HCT116 (cell line): Measurements from ENCODE around the gene FBXW2. TPM values are rescaled to one million over a fixed set of nuclear protein-coding genes. Genes with fewer than 3 reads are reported as not detected.

Experiments
- ATAC-seq: fragments of 200-7000 bp; cut with Tn5 transposase; 2 replicates; pipeline ENCODE4 v1.9.1; 2020; ENCODE audit warnings: mild to moderate bottlenecking, moderate library complexity
- BruUV-seq: library from RNA; stranded (reverse); fragments of 400-500 nt; replicated peaks from 2 replicates; lab custom pipeline; 2021; lab: Mats Ljungman, UMichigan
- CTCF ChIA-PET: fragments of 300-600 bp; sonication (Branson Sonifier 250); formaldehyde crosslinking; loops from one replicate; lab custom pipeline; 2021; ENCODE audit warnings: antibody characterized with exemption; lab: Charles Lee
- POLR2A ChIA-PET: fragments of 300-600, 350-600 bp; sonication (Branson Sonifier 250); formaldehyde crosslinking; loops from one replicate; lab custom pipeline; 2021; ENCODE audit warnings: antibody characterized with exemption; lab: Charles Lee
- RAD21 ChIA-PET, 2 experiments: fragments of 300-600 bp; sonication (Branson Sonifier 250); formaldehyde crosslinking; loops; one replicate each; lab custom pipeline; 2023; ENCODE audit warnings: low total read pairs in 2 of 2; ENCODE audit not compliant: uncharacterized antibody in 2 of 2, unreplicated experiment in 2 of 2, low non-redundant PET in 1 of 2; lab: Charles Lee
- DNase-seq: peaks from one replicate; pipeline ENCODE4 v3.0.0-alpha.2; 2010; ENCODE audit warnings: low read depth, low spot score
- H2AFZ ChIP-seq: fragments of 200-600 bp; shearing (Covaris generic), sonication (generic); 2 replicates; pipeline ENCODE4 v1.6.1; 2017; ENCODE audit warnings: low read depth, mixed run types, mixed read lengths, antibody characterized with exemption, low read length; ENCODE audit not compliant: poor library complexity, severe bottlenecking
- H3K27ac ChIP-seq: 2 replicates; pipeline ENCODE4 v1.5.1; 2012; ENCODE audit warnings: low read depth, low read length
- H3K27me3 ChIP-seq: fragments of 200-600 bp; sonication (generic); 2 replicates; pipeline ENCODE4 v1.6.1; 2016; ENCODE audit warnings: mixed run types, low read length, mixed read lengths; ENCODE audit not compliant: insufficient read depth
- H3K36me3 ChIP-seq, 2 experiments: fragments of 200-500 bp in 1 of 2; fragments of 200-600 bp in 1 of 2; sonication (Bioruptor generic) in 1 of 2; sonication (generic) in 1 of 2; 2 replicates each; pipeline versions ENCODE4 v1.5.1 to v1.6.1; 2014 to 2016; ENCODE audit warnings: low read length in 2 of 2, inconsistent platforms in 1 of 2, mixed read lengths in 1 of 2, mixed run types in 1 of 2; ENCODE audit not compliant: insufficient read depth in 2 of 2, control insufficient read depth in 1 of 2
- H3K4me1 ChIP-seq, 2 experiments: fragments of 200-600 bp in 1 of 2; sonication (generic) in 1 of 2; 2 replicates each; pipeline versions ENCODE4 v1.5.1 to v1.6.1; 2012 to 2017; ENCODE audit warnings: low read length in 2 of 2, inconsistent platforms in 1 of 2, mild to moderate bottlenecking in 1 of 2, mixed read lengths in 1 of 2, mixed run types in 1 of 2, moderate library complexity in 1 of 2; ENCODE audit not compliant: insufficient read depth in 2 of 2, control insufficient read depth in 1 of 2
- H3K4me2 ChIP-seq: fragments of 200-600 bp; sonication (generic); 2 replicates; pipeline ENCODE4 v1.6.1; 2017; ENCODE audit warnings: mixed run types, low read length, mixed read lengths
- H3K4me3 ChIP-seq, 2 experiments: fragments of 200-600 bp in 1 of 2; sonication (generic) in 1 of 2; replicated peaks in 1 of 2; 2 replicates each; pipeline ENCODE4 v1.5.1; 2011 to 2016; ENCODE audit warnings: low read length in 2 of 2, control low read depth in 1 of 2, low read depth in 1 of 2, mild to moderate bottlenecking in 1 of 2, mixed read lengths in 1 of 2, mixed run types in 1 of 2
- H3K79me2 ChIP-seq: fragments of 200-600 bp; sonication (generic); 2 replicates; pipeline ENCODE4 v1.6.1; 2017; ENCODE audit warnings: mild to moderate bottlenecking, mixed run types, low read length, moderate library complexity, mixed read lengths; ENCODE audit not compliant: insufficient read depth
- H3K9ac ChIP-seq: fragments of 200-600 bp; sonication (generic); 2 replicates; pipeline ENCODE4 v1.6.1; 2016; ENCODE audit warnings: low read length, mixed read lengths
- H3K9me2 ChIP-seq: fragments of 200-600 bp; sonication (generic), shearing (Covaris generic); 2 replicates; pipeline ENCODE4 v1.6.1; 2017; ENCODE audit warnings: mixed run types, mild to moderate bottlenecking, moderate library complexity; ENCODE audit not compliant: insufficient read depth
- H3K9me3 ChIP-seq, 2 experiments: fragments of 200-500 bp in 1 of 2; fragments of 200-600 bp in 1 of 2; sonication (Bioruptor generic) in 1 of 2; sonication (generic) in 1 of 2; 2 replicates each; pipeline ENCODE4 v1.6.1; 2014 to 2017; ENCODE audit warnings: low read length in 2 of 2, mixed read lengths in 2 of 2, inconsistent platforms in 1 of 2, low read depth in 1 of 2, mild to moderate bottlenecking in 1 of 2, mixed run types in 1 of 2, moderate library complexity in 1 of 2; ENCODE audit not compliant: control insufficient read depth in 1 of 2, insufficient read depth in 1 of 2
- H4K20me1 ChIP-seq: fragments of 200-600 bp; sonication (generic), shearing (Covaris generic); 2 replicates; pipeline ENCODE4 v1.6.1; 2017; ENCODE audit warnings: mixed run types, mild to moderate bottlenecking, moderate library complexity; ENCODE audit not compliant: insufficient read depth
- EGR1 ChIP-seq: IDR thresholded peaks from 2 replicates; pipeline ENCODE4 v1.6.1; 2012; ENCODE audit warnings: low read depth
- ELF1 ChIP-seq: IDR thresholded peaks from 2 replicates; pipeline ENCODE4 v1.6.1; 2012; ENCODE audit warnings: low read depth, borderline replicate concordance
- EZH2phosphoT487 ChIP-seq: fragments of 200-600 bp; IDR thresholded peaks from 2 replicates; pipeline ENCODE4 v1.6.1; 2018; ENCODE audit warnings: antibody characterized with exemption, borderline replicate concordance
- FOSL1 ChIP-seq: IDR thresholded peaks from 2 replicates; pipeline ENCODE4 v1.6.1; 2012; ENCODE audit warnings: low read depth
- JUND ChIP-seq: IDR thresholded peaks from 2 replicates; pipeline ENCODE4 v1.6.1; 2012
- POLR2A ChIP-seq: IDR thresholded peaks from 2 replicates; pipeline ENCODE4 v1.7.0; 2011; ENCODE audit warnings: borderline replicate concordance; ENCODE audit not compliant: insufficient read depth, insufficient read length; ENCODE audit errors: extremely low read depth
- POLR2AphosphoS5 ChIP-seq: IDR thresholded peaks from 2 replicates; pipeline ENCODE4 v1.6.1; 2011; ENCODE audit warnings: mild to moderate bottlenecking, low read depth, low read length, moderate library complexity
- SIN3A ChIP-seq: IDR thresholded peaks from 2 replicates; pipeline ENCODE4 v1.6.1; 2012; ENCODE audit warnings: low read depth
- SRF ChIP-seq: IDR thresholded peaks from 2 replicates; pipeline ENCODE4 v1.6.1; 2012; ENCODE audit warnings: low read depth
- TCF7L2 ChIP-seq: IDR thresholded peaks from 2 replicates; pipeline ENCODE4 v1.7.0; 2011; ENCODE audit warnings: borderline replicate concordance, inconsistent platforms; ENCODE audit not compliant: insufficient read depth, insufficient read length; ENCODE audit errors: extremely low read depth
- YY1 ChIP-seq: IDR thresholded peaks from 2 replicates; pipeline ENCODE4 v1.6.1; 2011; ENCODE audit warnings: low read length, low read depth, moderate library complexity, mild to moderate bottlenecking; ENCODE audit not compliant: insufficient replicate concordance; ENCODE audit errors: extremely low read depth
- ZNF274 ChIP-seq: fragments of 200-500 bp; sonication (Bioruptor generic); IDR thresholded peaks from 2 replicates; pipeline ENCODE4 v1.6.1; 2014; ENCODE audit warnings: mild to moderate bottlenecking, low read depth, low read length, inconsistent platforms
- intact Hi-C: fragments of 100-400 bp; cut with micrococcal nuclease; formaldehyde crosslinking; loops from 2 replicates; pipeline ENCODE4 v1.10.0; 2022
- total RNA-seq: library from RNA; stranded (reverse); gene quantifications from one replicate; pipeline ENCODE4 v1.2.1, GENCODE V29; 2021; ENCODE audit not compliant: unreplicated experiment
- TF ChIP-seq, protein P1 (sequence below), 3 experiments: fragments of 200-600 bp in 1 of 3; sonication (generic) in 1 of 3; IDR thresholded peaks in 2 of 3; conservative IDR thresholded peaks in 1 of 3; 2 replicates each; pipeline ENCODE4 v1.5.1; 2012 to 2017; ENCODE audit warnings: low read depth in 2 of 3, low read length in 2 of 3, antibody characterized with exemption in 1 of 3, borderline replicate concordance in 1 of 3, control low read depth in 1 of 3, mild to moderate bottlenecking in 1 of 3, mixed read lengths in 1 of 3, mixed run types in 1 of 3, moderate library complexity in 1 of 3; ENCODE audit not compliant: insufficient read depth in 1 of 3
- TF ChIP-seq, protein P2 (sequence below): IDR thresholded peaks from 2 replicates; pipeline ENCODE4 v1.6.1; 2012

The FBXW2 gene
- total RNA-seq, 1 experiment from 2014 or later = 59.6 TPM

DNA sequence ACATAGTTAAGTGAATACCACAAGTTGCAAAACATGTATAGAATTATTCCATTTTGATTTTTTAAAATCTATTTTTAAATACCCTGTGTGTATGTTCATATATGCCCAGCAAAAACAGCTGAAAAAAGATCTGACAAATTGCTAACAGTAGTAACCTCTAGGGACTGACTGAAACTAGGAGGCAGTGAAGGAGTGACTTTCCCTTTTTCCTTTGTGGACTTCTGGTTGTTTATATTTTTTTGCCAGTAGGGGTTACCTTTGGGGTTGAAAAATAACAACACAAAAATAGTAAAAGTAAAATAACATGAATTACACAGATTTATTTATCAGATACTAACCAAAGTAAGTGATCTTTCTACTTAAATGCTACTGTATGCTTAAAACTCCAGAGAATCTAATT lies 81.9 kb downstream of the FBXW2 start:
- Histone ChIP-seq H3K9me3 (no peaks in the 10 kb centered on the region), H3K4me3 (no peak overlapping the region), H3K36me3 (no peaks in the 10 kb centered on the region), H4K20me1 (no peaks in the 10 kb centered on the region), H2AFZ (no peak overlapping the region), H3K9me2 (no peaks in the 10 kb centered on the region), H3K79me2 (peaks cover 6% of the 10 kb centered on the region), H3K4me1 (peaks cover 19 to 56% of the 10 kb centered on the region in 2 experiments), H3K27ac (no peak overlapping the region), H3K4me2 (peak overlapping the region; percentile 95; the same call in 1 of the 2 replicates), H3K27me3 (no peaks in the 10 kb centered on the region), H3K9ac (no peak overlapping the region)
- no peak for ATAC-seq
- intact Hi-C loops = no loop called here
- no peak for DNase-seq
- POLR2A ChIA-PET = interaction anchor here (1.1 kb wide), 1 partner anchor 12 kb away, joined by 4 read pairs; no protein-coding TSS in a partner anchor
- BruUV-seq = no TSS peak
- RAD21 ChIA-PET = no interaction called here
- TF ChIP-seq POLR2AphosphoS5 (no peak), EZH2phosphoT487 (no peak), POLR2A (no peak), EGR1 (no peak), YY1 (no peak), SIN3A (no peak), SRF (no peak)
- CTCF ChIA-PET = no interaction called here

DNA sequence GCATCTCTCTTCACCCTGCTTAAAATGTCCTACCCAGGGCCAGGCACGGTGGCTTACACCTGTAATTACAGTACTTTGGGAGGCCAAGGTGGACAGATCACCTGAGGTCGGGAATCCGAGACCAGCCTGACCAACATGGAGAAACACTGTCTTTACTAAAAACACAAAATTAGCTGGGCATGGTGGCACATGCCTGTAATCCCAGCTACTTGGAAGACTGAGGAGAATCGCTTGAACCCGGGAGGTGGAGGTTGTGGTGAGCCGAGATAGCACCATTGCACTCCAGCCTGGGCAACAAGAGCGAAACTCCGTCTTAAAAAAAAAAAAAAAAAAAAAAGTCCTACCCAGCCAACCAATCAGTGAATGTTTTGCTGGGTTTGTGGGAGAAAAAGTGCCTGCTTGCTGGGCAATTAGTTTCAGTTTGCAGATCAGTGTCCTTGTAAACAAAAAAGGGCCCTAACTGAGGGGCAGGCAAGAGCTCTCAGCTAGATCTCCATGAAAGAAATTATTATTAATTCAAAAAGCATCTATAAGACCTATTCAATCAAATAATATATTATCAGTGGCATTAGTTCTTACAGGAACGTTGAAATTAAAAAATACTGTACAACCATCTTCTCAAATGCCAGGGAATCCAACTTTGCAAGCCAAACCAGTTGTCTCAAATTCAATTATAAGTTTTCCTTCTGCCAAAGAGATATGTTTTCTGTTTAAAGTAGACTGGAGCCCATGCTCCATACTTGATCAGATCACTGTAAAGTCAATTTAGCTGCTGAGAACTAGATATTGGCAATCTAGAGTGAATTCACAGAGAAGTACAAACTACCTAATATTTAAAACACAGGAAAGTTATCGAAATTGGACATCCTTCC lies 82.9 kb downstream of the FBXW2 start:
- ChIA-PET RAD21 (interaction anchor here in 1 of 2 experiments (0.6 kb wide), 1 partner anchor 347 kb away, joined by 3 read pairs; no protein-coding TSS in a partner anchor), POLR2A (interaction anchor here (0.6 kb wide), 1 partner anchor 54 kb away, joined by 4 read pairs; no protein-coding TSS in a partner anchor), CTCF (no interaction called here)
- Histone ChIP-seq H3K36me3 (no peaks in the 10 kb centered on the region), H3K27me3 (no peaks in the 10 kb centered on the region), H3K9me2 (no peaks in the 10 kb centered on the region), H2AFZ (peak overlapping the region; percentile 22), H3K27ac (peak overlapping the region; percentile 15; the same call in 1 of the 2 replicates), H3K4me1 (peaks cover 19 to 54% of the 10 kb centered on the region in 2 experiments), H3K79me2 (peaks cover 6% of the 10 kb centered on the region), H3K4me3 (peak overlapping the region; percentile 40 to 59), H4K20me1 (no peaks in the 10 kb centered on the region), H3K9me3 (no peaks in the 10 kb centered on the region), H3K4me2 (peak overlapping the region; percentile 95), H3K9ac (peak overlapping the region; percentile 43)
- ATAC-seq = no peak
- no TSS peak for BruUV-seq
- DNase-seq = peak; percentile 52
- intact Hi-C loops = no loop called here
- TF ChIP-seq ELF1 = no peak
- 0 out of 2 replicates have a peak, but pooled peaks have one; percentile 30 for TF ChIP-seq SIN3A
- no peak for TF ChIP-seq TCF7L2
- TF ChIP-seq ZNF274 = no peak
- TF ChIP-seq, protein P1, sequence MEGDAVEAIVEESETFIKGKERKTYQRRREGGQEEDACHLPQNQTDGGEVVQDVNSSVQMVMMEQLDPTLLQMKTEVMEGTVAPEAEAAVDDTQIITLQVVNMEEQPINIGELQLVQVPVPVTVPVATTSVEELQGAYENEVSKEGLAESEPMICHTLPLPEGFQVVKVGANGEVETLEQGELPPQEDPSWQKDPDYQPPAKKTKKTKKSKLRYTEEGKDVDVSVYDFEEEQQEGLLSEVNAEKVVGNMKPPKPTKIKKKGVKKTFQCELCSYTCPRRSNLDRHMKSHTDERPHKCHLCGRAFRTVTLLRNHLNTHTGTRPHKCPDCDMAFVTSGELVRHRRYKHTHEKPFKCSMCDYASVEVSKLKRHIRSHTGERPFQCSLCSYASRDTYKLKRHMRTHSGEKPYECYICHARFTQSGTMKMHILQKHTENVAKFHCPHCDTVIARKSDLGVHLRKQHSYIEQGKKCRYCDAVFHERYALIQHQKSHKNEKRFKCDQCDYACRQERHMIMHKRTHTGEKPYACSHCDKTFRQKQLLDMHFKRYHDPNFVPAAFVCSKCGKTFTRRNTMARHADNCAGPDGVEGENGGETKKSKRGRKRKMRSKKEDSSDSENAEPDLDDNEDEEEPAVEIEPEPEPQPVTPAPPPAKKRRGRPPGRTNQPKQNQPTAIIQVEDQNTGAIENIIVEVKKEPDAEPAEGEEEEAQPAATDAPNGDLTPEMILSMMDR (IDR thresholded peaks at IDR 0.05 in 2 of 3, conservative IDR thresholded peaks at IDR 0.05 in 1 of 3; ENCODE audit: borderline replicate concordance in 1 of 3, insufficient read depth in 1 of 3, low read depth in 2 of 3, low read length in 2 of 3) = no peak
- TF ChIP-seq, protein P2, sequence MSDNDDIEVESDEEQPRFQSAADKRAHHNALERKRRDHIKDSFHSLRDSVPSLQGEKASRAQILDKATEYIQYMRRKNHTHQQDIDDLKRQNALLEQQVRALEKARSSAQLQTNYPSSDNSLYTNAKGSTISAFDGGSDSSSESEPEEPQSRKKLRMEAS = 0 out of 2 replicates have a peak, but pooled peaks have one; percentile 7
- peak; percentile 76 for TF ChIP-seq POLR2AphosphoS5
- TF ChIP-seq JUND = no peak
- TF ChIP-seq POLR2A = no peak
- no peak for TF ChIP-seq SRF
- no peak for TF ChIP-seq FOSL1
